Measurements from ENCODE around the gene MAGEA9B. TPM values are rescaled to one million over a fixed set of nuclear protein-coding genes. Genes with fewer than 3 reads are reported as not detected.
"Not testable (repeated sequence)": the region's sequence is repeated elsewhere in the genome, so short reads cannot be mapped to it uniquely, and the experiment has no call there.

MAGEA9B gene
- total RNA-seq, 1 donor from 2014 or later = not detected

DNA sequence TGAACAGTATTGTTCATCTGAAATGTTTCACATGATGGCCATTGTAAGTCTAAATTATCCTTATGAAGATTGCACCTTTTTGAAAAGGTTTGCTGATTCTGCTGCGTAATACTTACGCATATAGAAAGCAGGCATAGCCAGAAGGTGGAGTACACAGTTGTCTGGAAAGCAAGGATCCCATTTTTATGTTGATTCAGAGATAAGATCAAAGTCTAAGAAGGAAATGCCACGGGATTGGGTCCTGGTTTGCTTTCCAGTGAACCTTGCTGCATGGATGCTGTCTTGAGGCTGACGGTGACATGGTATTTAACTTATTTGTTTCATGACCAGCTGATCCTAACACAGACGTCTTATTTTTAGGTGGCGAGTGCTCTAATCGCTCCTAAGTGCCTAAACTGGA lies 15.5 kb downstream of the MAGEA9B start:
- intact Hi-C loops (cut with micrococcal nuclease) = no loop called here

DNA sequence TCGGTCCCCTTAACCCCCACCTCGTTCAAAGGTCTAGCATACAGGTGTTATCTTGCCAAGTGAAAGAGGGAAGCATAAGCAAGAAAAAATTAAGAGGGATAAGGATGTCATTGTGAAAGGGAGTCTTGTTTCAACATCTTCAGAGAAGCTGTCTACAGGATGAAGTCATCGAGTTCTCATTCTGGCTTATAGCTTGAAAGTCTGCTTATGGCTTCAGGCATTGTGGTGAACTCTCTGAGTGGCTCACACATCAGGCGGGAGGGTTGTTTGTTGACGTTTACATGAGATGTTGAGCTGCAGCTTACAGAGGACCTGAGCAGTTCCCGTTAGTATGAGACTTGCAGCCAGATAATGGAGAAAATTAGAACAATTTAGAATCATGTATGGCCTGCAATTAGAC lies 16.6 kb downstream of the MAGEA9B start:
- intact Hi-C loops (cut with micrococcal nuclease) = no loop called here

DNA sequence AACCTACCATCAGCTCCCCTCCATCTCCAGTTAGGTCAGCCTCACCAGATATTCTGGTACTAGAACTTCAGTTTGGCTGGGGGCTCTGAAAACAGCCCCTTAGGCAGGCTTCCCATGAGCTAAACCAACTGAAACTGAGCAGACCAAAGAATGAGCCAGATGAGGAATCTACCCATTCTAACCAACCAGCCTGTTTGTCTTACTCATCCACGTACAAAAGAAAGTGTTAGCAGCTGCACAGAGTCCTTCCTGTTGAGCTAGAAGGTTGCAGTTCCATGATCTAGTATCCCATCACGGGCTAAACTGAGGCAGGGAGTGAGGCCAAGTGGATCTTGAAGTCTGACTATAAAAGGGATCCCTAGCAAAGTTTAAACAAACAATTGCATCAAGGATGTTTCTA lies 17.5 kb downstream of the MAGEA9B start:
- intact Hi-C loops (cut with micrococcal nuclease) = no loop called here

DNA sequence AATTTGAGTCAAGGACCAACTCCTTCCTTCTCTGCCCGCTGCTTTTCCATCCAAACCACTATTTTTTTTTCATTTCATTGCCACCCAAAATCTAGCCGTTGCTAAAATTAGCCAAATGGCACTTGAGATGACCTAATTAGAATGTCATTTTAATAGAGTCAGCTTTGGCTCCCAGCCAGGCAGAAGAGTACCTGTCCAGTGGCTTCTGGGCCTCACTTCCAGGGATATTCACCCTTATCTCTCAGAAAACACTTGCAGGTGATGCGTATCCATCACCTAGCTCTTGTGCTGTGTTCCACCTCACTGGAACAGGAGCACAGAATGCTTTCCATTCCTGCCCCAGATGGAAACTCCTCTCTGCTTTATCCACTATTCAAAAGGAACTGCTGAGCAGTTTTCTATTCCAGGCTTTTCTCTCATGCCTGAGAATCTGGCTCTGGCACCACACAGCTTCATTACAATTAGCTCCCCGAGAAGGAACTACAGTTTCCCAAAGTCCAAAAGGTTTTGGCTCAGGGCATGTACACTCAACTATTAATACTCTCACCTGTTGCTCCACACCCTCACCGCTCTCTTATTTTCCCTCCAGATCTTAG lies 18.5 kb downstream of the MAGEA9B start:
- intact Hi-C loops (cut with micrococcal nuclease) = no loop called here

DNA sequence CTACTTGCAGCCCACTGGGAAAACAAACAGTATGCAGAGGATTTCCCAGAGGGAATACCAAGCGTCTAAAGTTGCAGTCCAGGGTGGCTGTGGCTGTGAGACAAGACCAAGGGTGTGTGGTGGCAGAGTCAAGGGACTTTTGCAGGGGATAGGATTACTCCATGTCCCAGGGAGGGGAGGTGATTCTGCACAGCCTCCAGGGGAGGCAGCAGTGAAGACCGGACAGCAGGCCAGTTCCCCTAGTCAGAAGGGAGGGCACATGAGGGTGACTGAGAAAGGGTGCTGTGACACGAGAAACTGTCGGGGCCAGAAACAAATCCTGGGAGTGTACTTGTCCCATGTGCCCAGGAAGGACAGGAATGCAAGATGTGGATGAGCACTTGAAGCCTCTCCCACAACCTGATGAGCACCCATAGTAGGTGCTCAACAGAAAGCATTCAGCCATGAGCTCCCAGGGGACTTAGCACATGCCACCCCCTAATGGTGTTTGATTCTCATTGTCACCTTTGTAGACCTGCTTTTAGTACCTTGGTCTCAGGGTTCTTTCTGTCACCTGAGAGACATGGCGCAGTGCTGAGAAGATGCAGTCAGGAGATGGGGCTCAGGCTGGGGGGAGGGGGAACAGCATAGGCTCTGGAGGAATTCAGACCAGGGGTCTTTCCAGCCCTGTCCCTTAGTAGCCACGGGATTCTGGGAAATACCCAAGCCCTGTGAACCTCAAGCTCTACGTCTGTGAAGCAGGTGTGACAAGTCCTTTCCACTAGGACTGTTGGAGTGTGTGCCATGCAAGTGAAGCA lies 19.4 kb downstream of the MAGEA9B start:
- intact Hi-C loops (cut with micrococcal nuclease) = no loop called here

DNA sequence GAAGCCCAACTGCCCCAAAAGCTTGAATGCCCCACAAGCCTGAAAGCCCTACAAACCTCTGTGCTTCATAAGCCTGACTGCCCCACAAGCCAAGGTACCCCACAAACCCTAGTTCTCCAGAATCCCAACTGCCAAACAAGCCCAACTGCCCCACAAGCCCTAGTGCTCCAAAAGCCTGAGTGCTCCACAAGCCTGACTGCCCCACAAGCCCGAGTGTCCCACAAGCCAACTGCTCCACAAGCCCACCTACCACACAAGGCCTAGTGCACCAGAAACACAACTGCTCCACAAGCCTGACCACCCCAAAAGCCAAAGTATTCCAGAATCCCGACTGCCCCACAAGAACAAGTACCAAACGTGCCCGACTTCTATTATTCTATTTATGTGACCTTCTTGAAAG lies 23.9 kb downstream of the MAGEA9B start:
- intact Hi-C loops (cut with micrococcal nuclease) = no loop called here

DNA sequence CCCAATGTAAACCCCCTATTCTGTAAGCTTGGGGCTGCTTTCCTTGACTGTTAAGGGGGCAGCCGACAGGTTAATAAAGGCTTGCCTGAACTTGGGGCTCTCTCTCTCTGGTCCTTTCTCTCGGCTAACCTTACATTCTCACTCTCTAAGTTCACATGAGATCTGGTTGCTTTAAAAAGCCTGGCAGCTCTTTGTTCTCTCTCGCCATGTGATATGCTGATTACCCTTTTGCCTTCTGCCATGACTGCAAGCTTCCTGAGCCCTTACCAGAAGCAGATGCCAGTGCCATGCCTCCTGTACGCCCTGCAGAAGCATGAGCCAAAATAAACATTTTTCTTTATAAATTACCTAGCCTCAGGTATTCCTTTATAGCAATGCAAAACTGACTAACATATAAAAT lies 32.0 kb downstream of the MAGEA9B start:
- intact Hi-C loops (cut with micrococcal nuclease) = not testable (repeated sequence)

DNA sequence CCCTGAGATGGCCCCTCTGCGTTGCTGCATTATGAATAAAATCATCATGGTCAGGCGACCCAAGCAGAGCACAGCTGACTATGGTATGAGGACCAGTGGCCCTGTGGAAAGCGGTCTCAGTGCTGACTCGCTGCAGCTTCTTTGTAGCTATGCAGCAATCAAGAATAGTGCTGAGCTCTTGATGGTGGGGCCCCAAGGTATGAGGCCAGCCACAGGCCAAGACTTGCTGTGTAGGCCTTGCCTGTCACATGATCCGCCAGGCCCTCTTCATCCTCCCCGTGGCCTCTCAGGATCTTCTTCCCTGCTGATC lies 35.4 kb downstream of the MAGEA9B start:
- intact Hi-C loops (cut with micrococcal nuclease) = not testable (repeated sequence)

DNA sequence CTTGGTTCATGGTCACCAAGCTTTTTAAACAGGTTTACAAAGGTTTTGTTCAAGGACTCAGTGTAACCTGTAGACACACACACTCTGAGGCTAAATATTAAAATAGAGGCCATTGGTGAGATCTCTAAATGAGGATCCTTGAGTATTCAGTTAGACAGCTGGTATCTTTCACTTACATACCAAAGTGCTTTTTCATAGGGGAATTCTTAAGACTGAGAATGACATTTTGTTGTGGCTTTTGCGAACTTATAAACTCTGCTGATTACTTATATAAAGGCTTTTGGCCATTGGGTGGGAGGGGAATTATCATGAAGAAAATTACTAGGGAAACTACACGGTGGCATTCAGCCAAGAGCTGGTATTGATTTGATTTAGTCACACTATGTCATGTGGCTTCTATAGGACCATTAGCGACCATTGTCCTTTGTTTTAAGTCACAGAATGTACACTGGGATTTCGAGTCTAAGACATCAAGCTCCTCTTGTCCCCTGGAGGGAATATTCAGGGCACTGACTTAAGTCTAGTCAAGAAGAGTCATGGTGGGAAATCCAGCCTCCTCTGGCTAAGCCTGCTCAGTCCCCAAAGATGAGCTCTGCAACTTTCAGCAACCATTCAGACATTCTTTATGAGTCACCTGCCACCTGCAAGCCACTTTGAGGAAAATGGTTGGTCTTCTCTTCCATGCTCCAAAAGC lies 35.9 kb downstream of the MAGEA9B start:
- intact Hi-C loops (cut with micrococcal nuclease) = not testable (repeated sequence)

DNA sequence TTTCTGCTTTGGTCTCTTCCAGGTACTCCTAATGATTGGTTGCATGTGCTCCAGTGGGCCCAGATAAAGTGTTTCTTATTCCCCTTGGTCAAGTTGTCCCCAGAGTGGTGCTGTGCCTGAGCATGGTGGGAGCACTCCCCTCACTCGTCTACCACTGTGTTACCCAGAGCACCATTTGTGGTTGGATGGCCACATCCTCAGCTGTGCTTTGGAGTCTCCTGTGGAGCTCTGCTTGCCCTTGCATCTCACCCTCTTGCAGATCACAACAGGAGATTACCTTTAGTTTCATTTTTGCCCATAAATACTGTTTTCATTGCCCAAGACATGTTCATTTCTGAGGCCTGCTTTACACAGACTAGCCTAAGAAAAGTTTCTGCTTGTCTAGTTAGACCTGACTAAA lies 36.8 kb downstream of the MAGEA9B start:
- intact Hi-C loops (cut with micrococcal nuclease) = not testable (repeated sequence)

DNA sequence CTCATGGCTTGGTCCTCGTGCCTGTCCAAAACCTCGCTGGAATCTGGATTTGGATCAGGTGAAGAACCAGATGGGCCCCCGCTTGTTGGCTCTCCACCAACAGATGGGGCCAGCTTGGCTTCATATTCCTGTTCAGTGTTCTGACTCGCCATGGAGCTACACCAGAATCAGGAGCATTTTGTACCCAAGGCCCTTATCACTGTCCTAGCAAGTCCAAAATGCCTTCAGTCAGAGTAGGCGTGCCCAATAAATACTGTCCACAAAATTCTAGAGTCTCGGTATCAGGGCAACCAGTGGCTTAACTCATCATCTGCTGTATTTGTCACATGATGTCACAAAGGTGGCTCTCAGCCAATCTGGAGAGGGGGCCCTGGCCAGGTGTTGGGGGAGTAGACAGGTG lies 37.6 kb downstream of the MAGEA9B start, which contains the start of gene HSFX3:
HSFX3 (minus strand) TSS at position 224 of the 400 bp plus-strand sequence; CDS start at position 152, 72 bp downstream.
- intact Hi-C loops (cut with micrococcal nuclease) = not testable (repeated sequence)

DNA sequence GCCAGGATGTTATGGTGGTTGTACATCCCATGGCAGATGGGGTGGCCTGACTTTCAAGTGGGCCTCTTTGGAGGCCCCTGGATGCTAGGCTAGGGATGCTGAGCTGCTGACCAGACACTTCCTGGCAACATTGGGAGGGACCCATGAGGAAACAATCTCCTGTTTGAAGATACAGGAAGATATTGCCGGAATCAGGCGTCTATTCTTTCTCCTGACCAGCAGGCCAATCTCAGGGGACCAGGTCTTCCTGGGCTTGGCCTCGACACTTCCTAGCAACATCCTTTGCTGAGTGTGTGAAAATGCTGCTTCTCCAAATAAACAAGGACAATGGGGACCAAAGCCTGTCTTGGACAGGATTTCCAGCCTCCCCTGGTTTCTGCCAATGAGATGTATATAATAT lies 39.5 kb downstream of the MAGEA9B start:
- intact Hi-C loops (cut with micrococcal nuclease) = not testable (repeated sequence)

DNA sequence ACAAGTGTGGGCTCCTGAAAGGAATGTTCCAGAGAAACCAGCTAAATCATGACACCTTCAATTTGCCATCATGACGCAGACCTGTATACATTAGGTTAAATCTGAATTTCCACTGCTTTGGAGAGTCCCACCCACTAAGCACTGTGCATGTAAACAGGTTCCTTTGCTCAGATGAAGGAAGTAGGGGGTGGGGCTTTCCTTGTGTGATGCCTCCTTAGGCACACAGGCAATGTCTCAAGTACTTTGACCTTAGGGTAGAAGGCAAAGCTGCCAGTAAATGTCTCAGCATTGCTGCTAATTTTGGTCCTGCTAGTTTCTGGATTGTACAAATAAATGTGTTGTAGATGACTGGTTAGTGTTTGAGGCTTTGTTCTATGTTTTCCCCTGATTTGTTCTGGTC lies 40.3 kb downstream of the MAGEA9B start:
- intact Hi-C loops (cut with micrococcal nuclease) = not testable (repeated sequence)

DNA sequence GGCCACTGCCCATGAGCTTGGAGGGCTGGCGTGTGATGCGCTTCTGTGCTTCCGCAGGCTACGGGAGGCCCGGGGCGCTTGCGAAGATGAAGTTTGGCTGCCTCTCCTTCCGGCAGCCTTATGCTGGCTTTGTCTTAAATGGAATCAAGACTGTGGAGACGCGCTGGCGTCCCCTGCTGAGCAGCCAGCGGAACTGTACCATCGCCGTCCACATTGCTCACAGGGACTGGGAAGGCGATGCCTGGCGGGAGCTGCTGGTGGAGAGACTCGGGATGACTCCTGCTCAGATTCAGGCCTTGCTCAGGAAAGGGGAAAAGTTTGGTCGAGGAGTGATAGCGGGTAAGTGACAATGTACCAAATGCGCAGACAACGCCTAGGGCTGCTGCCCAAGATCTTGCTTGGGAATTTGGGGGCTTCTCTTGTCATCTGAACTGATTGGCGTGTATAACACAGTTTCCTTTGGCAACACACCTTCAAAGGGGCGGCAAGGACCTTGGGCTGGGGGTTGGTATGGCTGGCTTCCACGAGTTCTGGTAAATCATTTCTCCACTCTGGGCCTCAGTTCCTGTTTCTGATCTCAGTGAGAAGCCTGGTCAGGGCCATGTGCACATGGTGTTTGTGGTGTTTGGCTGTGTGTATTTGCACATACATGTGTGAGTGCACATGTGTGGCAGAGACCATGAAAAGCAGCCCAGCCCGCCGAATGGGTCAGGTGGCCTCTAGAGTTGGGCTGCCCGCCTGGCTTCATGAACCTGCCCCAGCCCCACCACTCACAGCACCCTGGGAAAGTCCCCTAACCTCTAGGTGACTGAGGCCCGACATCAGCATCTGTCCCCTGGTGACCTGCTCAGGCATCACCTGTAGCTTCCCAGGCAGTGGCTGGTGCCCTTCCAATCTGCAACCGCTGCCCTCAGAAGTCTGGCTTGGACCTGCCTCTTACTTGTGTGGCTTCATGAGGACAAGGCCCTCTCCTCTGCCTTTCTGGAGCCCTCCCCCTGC lies 41.4 kb downstream of the MAGEA9B start:
- intact Hi-C loops (cut with micrococcal nuclease) = not testable (repeated sequence)

DNA sequence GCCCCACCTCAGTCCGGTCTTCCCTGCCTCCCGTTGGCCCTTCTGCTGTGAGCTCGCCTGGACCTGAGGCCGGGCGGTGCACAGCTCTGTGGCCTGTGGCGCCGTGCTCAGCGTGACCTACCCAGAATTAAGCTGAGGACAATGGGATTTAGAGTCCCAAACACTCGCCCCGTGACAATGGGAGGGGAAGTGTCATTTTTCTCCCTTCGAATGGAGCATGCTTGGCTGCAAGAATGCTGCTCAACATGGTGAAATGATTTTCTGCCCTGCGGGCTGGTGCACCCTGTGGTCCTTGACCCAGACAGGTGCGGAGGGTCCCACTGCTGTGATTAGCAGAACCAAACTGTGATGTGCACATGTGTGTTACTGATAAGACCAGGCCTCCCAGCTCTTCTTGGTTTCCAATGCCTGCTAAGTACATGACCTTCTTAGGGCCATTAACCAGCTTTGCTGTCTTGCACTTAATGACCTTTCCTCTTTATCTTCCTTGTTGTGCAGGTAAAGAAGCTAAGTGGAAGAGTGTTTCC lies 45.7 kb downstream of the MAGEA9B start:
- intact Hi-C loops (cut with micrococcal nuclease) = no loop called here

DNA sequence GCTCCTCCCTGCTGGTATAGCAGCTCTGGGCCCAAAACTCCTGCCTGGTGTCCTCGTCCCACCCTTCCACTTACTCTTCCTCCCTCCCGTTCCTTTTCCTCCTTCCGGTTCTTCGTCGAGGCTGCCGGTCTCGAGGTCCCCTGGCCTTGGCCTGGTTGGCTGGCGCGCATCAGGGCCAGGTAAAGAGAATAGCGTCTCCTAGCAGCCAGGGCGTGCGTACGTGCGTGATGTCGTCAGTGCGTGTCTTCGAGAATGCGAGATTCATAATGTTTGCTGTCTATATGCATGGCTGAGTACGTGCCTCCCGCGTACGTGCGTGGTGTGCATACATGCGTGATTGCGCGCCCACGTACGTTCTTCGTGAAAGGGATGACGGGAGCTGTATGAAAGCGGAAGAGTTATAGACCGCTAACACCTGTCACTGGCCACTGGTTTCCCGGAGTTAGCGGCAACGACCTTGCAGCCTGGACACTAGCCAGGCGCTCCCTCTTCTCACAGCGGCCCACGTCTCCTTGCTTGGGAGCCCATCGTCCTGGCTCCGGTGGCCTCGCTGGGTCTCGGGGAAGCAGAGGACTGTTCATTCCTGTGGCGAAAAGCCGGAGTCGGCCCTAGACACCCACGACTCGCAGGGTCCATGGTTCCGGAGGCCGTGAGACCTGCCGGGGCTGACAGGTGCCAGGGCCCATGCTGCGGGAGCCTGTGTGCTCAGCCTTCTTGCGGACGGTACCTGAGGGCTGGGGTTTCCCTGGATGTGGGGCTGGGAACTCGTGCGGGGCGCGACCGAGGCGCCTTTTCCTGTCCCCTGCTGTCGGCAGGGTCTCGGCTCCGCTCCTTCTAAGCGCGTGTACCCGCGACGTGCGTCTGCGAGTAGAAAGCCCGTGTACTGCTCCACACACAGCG lies 46.4 kb downstream of the MAGEA9B start, which contains the start of gene EOLA1:
EOLA1 (plus strand) TSS at position 392 of the 900 bp plus-strand sequence. CDS start 4,619 bp downstream, outside the sequence.
- intact Hi-C loops (cut with micrococcal nuclease) = no loop called here

DNA sequence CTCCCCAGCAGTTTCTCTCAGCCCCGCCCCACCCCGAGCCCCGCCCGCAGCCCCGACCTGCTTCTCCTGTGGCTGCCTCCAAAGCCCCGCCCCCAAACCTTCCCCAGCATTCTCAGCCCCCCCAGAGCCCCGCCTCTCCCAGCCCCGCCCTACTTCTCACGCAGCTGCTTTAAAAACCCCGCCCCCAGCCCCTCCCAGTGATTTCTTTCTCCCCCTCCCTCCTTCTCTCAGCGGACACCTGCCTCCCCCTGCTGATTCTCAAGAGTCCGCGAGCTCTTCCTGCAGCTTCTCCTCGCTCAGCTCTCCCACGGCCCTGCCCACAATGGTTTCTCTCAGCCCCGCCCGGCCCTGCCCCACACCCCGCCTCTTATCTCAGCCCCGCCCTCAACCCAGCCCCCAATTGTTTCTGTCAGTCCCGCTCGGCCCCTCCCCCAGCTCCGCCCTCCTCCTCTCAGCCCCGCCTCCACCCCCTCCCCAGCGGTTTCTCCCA lies 47.1 kb downstream of the MAGEA9B start:
- intact Hi-C loops (cut with micrococcal nuclease) = no loop called here

DNA sequence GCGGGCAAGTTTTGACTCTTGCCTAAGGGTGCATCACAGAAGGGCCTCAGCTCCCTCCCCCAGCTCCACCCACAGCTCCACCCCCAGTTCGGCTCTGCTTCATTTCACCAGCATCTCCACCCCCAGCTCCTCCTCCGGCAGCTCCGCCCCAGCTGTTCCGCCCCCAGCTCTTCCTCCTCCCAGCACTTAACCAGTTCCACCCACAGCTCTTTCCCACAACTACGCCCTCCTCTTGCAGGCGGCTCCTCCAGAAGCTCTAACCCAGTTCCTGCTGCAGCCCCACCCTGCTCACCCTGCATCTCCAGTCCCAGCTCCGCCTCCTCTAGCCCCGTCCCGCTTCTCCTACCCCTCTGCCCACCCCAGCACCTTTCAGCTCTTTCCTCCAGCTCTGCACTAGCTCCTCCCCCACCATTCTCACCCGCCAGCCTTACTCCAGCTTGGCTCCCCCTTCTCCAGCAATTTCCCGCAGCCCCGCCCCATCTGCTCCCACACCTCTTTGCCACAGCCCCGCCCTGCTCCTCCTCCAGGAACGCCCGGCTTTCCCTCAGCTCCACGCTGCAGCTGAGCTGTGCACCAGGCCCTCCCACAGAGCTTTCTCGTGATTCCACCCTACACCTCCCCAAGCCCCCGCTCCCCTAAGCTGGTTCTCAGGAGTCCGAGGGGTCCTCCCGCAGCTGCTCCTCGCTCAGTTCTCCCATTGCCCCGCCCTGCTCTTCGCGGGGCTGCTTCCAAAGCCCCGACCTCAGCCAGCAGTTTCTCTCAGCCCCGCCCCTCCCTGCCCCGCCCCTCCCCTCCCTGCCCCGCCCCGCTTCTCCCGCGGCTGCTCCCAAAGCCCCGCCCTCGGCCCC lies 47.8 kb downstream of the MAGEA9B start:
- intact Hi-C loops (cut with micrococcal nuclease) = loop anchor here (2.0 kb wide), 1 partner anchor 35 kb away; the partner anchor contains the start of gene IDS

DNA sequence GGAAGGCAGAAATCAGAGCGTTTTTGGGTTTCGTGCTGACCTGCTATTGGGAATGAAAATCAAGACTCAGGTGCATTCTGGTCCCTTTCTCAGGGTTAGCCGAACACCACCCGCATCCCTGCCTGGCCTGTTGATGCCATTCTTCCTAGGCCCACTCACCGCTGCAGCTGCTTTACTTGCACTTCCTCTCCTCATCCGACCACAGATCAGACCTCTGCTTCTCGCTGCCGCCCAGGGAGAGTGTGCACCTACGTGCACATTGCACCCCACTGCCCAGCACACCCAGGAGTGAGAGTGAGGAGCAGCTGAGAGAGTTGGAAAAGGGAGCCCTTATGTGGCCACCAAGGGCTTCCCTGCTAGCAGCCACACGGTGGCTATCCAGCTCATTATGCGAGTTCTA lies 49.8 kb downstream of the MAGEA9B start:
- intact Hi-C loops (cut with micrococcal nuclease) = not testable (repeated sequence)
